ENCODE data around the gene CHI3L1. TPM values are rescaled to one million over a fixed set of nuclear protein-coding genes. Genes with fewer than 3 reads are reported as not detected.

CHI3L1 gene
- total and polyA plus RNA-seq, 2 experiments from 2014 or later, result 0.22 to 0.23 TPM

DNA sequence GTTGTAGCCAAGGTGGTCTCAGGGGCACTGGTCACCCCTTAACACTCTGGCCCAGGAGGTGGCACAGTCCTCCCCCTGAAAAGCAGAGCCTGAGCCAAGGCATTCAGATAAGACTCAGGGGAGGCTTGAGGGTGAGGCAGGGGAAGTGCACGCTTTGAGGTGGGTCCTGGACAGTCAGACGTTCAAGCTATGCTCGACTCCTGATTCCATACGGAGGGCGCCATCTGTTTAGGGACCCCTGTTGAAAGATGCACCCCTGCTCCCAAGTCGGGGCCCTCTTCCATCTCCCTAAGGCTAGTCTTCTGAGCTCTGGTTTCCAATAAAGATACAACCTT lies 12.9 kb upstream of the CHI3L1 start:
- no peaks in the 10 kb centered on the region for H3K9me2 ChIP-seq (ENCODE audit: insufficient read depth)
- no peak for DNase-seq
- H3F3A ChIP-seq (ENCODE audit: insufficient read depth), result peaks cover 51% of the 10 kb centered on the region
- H4K20me1 ChIP-seq (ENCODE audit: insufficient read depth), result no peaks in the 10 kb centered on the region
- no peak overlapping the region for H2AFZ ChIP-seq
- 0 out of 2 replicates have a peak overlapping the region, but pooled peaks have one; percentile 4 for H3K9ac ChIP-seq
- H3K4me1 ChIP-seq (ENCODE audit: insufficient read depth), result peaks cover 67% of the 10 kb centered on the region
- no peaks in the 10 kb centered on the region for H3K9me3 ChIP-seq (ENCODE audit: low read depth)
- TF ChIP-seq EZH2 (IDR thresholded peaks at IDR 0.05; ENCODE audit: insufficient read depth, poor library complexity, severe bottlenecking) (no peak), EZH2phosphoT487 (IDR thresholded peaks at IDR 0.05; ENCODE audit: insufficient read depth, low read depth) (no peak)
- WGBS, 2 experiments (ENCODE audit: low coverage in 1 of 2, low lambda C conversion rate in 2 of 2, missing lambda C conversion rate in 2 of 2), result 80 to 86% methylated on average over 6 of the region's 6 CpGs
- H3K79me2 ChIP-seq (ENCODE audit: insufficient read depth), result no peaks in the 10 kb centered on the region
- in situ Hi-C loops (cut with MboI), result no loop called here
- H3K4me3 ChIP-seq, result no peak overlapping the region
- peak overlapping the region; percentile 81 for H3K27ac ChIP-seq
- no peaks in the 10 kb centered on the region for H3K27me3 ChIP-seq (replicated peaks; ENCODE audit: insufficient read depth)
- peak overlapping the region; percentile 32 for H3K4me2 ChIP-seq (ENCODE audit: unreplicated experiment)
- H3K36me3 ChIP-seq (ENCODE audit: low read depth), result no peaks in the 10 kb centered on the region

DNA sequence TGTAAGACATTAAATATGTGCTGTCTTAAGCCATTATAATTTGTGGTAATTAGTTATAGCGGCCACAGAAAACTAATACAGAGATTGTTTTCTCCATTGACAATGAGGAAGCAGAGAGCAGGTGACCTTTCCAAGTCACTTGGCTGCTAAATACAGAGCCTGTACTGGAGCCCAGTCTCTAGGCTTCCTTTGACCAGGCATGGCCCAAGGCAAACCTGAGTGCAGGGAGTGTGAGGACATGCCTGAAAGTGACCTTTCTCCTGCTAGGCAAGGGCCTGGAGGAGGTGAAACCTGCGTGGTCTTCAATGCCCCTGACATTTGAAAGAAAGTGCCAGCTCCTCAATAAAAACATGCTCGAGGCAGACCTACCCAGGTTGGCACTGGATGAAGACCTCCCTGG lies 12.5 kb upstream of the CHI3L1 start:
- TF ChIP-seq EZH2 (IDR thresholded peaks at IDR 0.05; ENCODE audit: insufficient read depth, poor library complexity, severe bottlenecking) (no peak), EZH2phosphoT487 (IDR thresholded peaks at IDR 0.05; ENCODE audit: insufficient read depth, low read depth) (no peak)
- 73 to 77% methylated on average over 3 of the region's 3 CpGs for WGBS, 2 experiments (ENCODE audit: low coverage in 1 of 2, low lambda C conversion rate in 2 of 2, missing lambda C conversion rate in 2 of 2)

DNA sequence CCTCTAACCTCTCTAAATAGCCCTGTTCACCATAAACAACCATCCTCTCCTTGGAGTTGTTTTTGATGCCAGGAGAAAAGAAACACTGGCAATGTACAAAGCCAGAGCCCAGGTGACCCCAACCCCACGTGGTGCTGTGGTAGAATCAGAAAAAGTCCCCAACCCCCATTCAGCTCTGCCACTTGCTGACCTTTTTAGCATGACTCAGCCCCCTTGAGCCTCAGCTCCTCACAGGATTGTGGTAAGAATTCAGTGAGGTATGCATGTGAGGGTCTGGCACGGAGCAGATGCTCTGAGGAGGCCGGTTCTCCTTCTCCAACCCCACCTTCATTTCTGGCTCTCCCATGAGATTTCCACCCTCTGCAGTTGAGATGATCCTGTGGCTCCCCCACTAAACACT lies 11.1 kb upstream of the CHI3L1 start:
- Histone ChIP-seq H3K27ac (peak overlapping the region; percentile 35; the same call in 1 of the 2 replicates), H3K79me2 (ENCODE audit: insufficient read depth) (no peaks in the 10 kb centered on the region), H3K4me2 (ENCODE audit: unreplicated experiment) (peak overlapping the region; percentile 65), H2AFZ (0 out of 2 replicates have a peak overlapping the region, but pooled peaks have one; percentile 5), H3K9ac (peak overlapping the region; percentile 8; the same call in 1 of the 2 replicates), H3K36me3 (ENCODE audit: low read depth) (no peaks in the 10 kb centered on the region), H4K20me1 (ENCODE audit: insufficient read depth) (no peaks in the 10 kb centered on the region), H3F3A (ENCODE audit: insufficient read depth) (peaks cover 44% of the 10 kb centered on the region), H3K27me3 (replicated peaks; ENCODE audit: insufficient read depth) (no peaks in the 10 kb centered on the region), H3K4me3 (no peak overlapping the region), H3K9me2 (ENCODE audit: insufficient read depth) (no peaks in the 10 kb centered on the region), H3K4me1 (ENCODE audit: insufficient read depth) (peaks cover 62% of the 10 kb centered on the region), H3K9me3 (ENCODE audit: low read depth) (no peaks in the 10 kb centered on the region)
- no peak for TF ChIP-seq EZH2 (IDR thresholded peaks at IDR 0.05; ENCODE audit: insufficient read depth, poor library complexity, severe bottlenecking)
- TF ChIP-seq EZH2phosphoT487 (IDR thresholded peaks at IDR 0.05; ENCODE audit: insufficient read depth, low read depth), result no peak
- DNase-seq, result peak; percentile 89
- in situ Hi-C loops (cut with MboI), result no loop called here
- 2 to 5% methylated on average over 3 of the region's 3 CpGs for WGBS, 2 experiments (ENCODE audit: low coverage in 1 of 2, low lambda C conversion rate in 2 of 2, missing lambda C conversion rate in 2 of 2)

More for the DNA sequence above, 12.5 kb upstream of the CHI3L1 start:
- H3K4me3 ChIP-seq, result no peak overlapping the region
- no peaks in the 10 kb centered on the region for H3K79me2 ChIP-seq (ENCODE audit: insufficient read depth)
- in situ Hi-C loops (cut with MboI), result no loop called here
- H3K9me3 ChIP-seq (ENCODE audit: low read depth), result no peaks in the 10 kb centered on the region
- peak overlapping the region; percentile 32 for H3K4me2 ChIP-seq (ENCODE audit: unreplicated experiment)
- H3K9me2 ChIP-seq (ENCODE audit: insufficient read depth), result no peaks in the 10 kb centered on the region
- no peak for DNase-seq
- peak overlapping the region; percentile 81 for H3K27ac ChIP-seq
- H3K9ac ChIP-seq, result no peak overlapping the region
- H3F3A ChIP-seq (ENCODE audit: insufficient read depth), result peaks cover 51% of the 10 kb centered on the region
- peaks cover 67% of the 10 kb centered on the region for H3K4me1 ChIP-seq (ENCODE audit: insufficient read depth)
- no peak overlapping the region for H2AFZ ChIP-seq
- H4K20me1 ChIP-seq (ENCODE audit: insufficient read depth), result no peaks in the 10 kb centered on the region
- H3K36me3 ChIP-seq (ENCODE audit: low read depth), result no peaks in the 10 kb centered on the region
- no peaks in the 10 kb centered on the region for H3K27me3 ChIP-seq (replicated peaks; ENCODE audit: insufficient read depth)

- H3K36me3 ChIP-seq (ENCODE audit: low read depth), result no peaks in the 10 kb centered on the region
- no peak overlapping the region for H3K27ac ChIP-seq
- DNase-seq, result peak; percentile 35
- H3K9ac ChIP-seq, result no peak overlapping the region
- H3K9me2 ChIP-seq (ENCODE audit: insufficient read depth), result no peaks in the 10 kb centered on the region
- 57 to 61% methylated on average over 3 of the region's 3 CpGs for WGBS, 2 experiments (ENCODE audit: low coverage in 1 of 2, low lambda C conversion rate in 2 of 2, missing lambda C conversion rate in 2 of 2)
- peaks cover 55% of the 10 kb centered on the region for H3K4me1 ChIP-seq (ENCODE audit: insufficient read depth)
- peaks cover 44% of the 10 kb centered on the region for H3F3A ChIP-seq (ENCODE audit: insufficient read depth)
- no peak overlapping the region for H3K4me3 ChIP-seq
- in situ Hi-C loops (cut with MboI), result no loop called here
- H4K20me1 ChIP-seq (ENCODE audit: insufficient read depth), result no peaks in the 10 kb centered on the region
- no peak for TF ChIP-seq EZH2phosphoT487 (IDR thresholded peaks at IDR 0.05; ENCODE audit: insufficient read depth, low read depth)
- TF ChIP-seq EZH2 (IDR thresholded peaks at IDR 0.05; ENCODE audit: insufficient read depth, poor library complexity, severe bottlenecking), result no peak
- H3K9me3 ChIP-seq (ENCODE audit: low read depth), result no peaks in the 10 kb centered on the region
- peak overlapping the region; percentile 47; the same call in 1 of the 2 replicates for H2AFZ ChIP-seq
- no peaks in the 10 kb centered on the region for H3K27me3 ChIP-seq (replicated peaks; ENCODE audit: insufficient read depth)
- no peak overlapping the region for H3K4me2 ChIP-seq (ENCODE audit: unreplicated experiment)
- H3K79me2 ChIP-seq (ENCODE audit: insufficient read depth), result no peaks in the 10 kb centered on the region
Observed at GRCh38 chr1:203196371-203196770, 9.9 kb upstream of the CHI3L1 start.

GRCh38 chr1:203190949-203191348 lies 4.4 kb upstream of the CHI3L1 start:
- no peaks in the 10 kb centered on the region for H3K79me2 ChIP-seq (ENCODE audit: insufficient read depth)
- H3K4me1 ChIP-seq (ENCODE audit: insufficient read depth), result peaks cover under 1% of the 10 kb centered on the region
- H3F3A ChIP-seq (ENCODE audit: insufficient read depth), result no peaks in the 10 kb centered on the region
- no peak overlapping the region for H3K4me3 ChIP-seq
- WGBS, 2 experiments (ENCODE audit: low coverage in 1 of 2, low lambda C conversion rate in 2 of 2, missing lambda C conversion rate in 2 of 2), result 84 to 91% methylated on average over 2 of the region's 2 CpGs
- DNase-seq, result no peak
- H3K36me3 ChIP-seq (ENCODE audit: low read depth), result no peaks in the 10 kb centered on the region
- no peaks in the 10 kb centered on the region for H3K9me2 ChIP-seq (ENCODE audit: insufficient read depth)
- H3K27me3 ChIP-seq (replicated peaks; ENCODE audit: insufficient read depth), result no peaks in the 10 kb centered on the region
- no peak overlapping the region for H3K4me2 ChIP-seq (ENCODE audit: unreplicated experiment)
- no peak for TF ChIP-seq EZH2 (IDR thresholded peaks at IDR 0.05; ENCODE audit: insufficient read depth, poor library complexity, severe bottlenecking)
- TF ChIP-seq EZH2phosphoT487 (IDR thresholded peaks at IDR 0.05; ENCODE audit: insufficient read depth, low read depth), result no peak
- H3K9ac ChIP-seq, result no peak overlapping the region
- in situ Hi-C loops (cut with MboI), result no loop called here
- no peaks in the 10 kb centered on the region for H3K9me3 ChIP-seq (ENCODE audit: low read depth)
- no peaks in the 10 kb centered on the region for H4K20me1 ChIP-seq (ENCODE audit: insufficient read depth)
- no peak overlapping the region for H2AFZ ChIP-seq
- no peak overlapping the region for H3K27ac ChIP-seq

Data from GM23248 (cell line).